IMR-90 (cell line): ENCODE data around the gene TDRD12. TPM values are rescaled to one million over a fixed set of nuclear protein-coding genes. Genes with fewer than 3 reads are reported as not detected.

Source experiments
- ATAC-seq: fragments of 200-7000 bp; cut with Tn5 transposase; 2 replicates; pipeline ENCODE4 v1.9.1; 2020; ENCODE audit warnings: low read depth, mild to moderate bottlenecking, moderate library complexity
- BruUV-seq: library from RNA; stranded (reverse); fragments of 400-500 nt; replicated peaks from 2 replicates; lab custom pipeline; 2021; lab: Mats Ljungman, UMichigan
- CTCF ChIA-PET: fragments of 300-600 bp; formaldehyde crosslinking; extraction: SDS; loops from one replicate; lab custom pipeline; 2021; ENCODE audit warnings: antibody characterized with exemption; lab: Yijun Ruan, JAX
- POLR2A ChIA-PET: fragments of 300-600 bp; sonication (Branson Sonifier 250); formaldehyde crosslinking; loops from one replicate; lab custom pipeline; 2022; ENCODE audit warnings: antibody characterized with exemption; ENCODE audit not compliant: unreplicated experiment; lab: Charles Lee
- DNase-seq: peaks from one replicate; pipeline ENCODE4 v3.0.0; 2013
- H2AFZ ChIP-seq: replicated peaks from 2 replicates; pipeline ENCODE3; 2013; ENCODE audit warnings: low read length, mild to moderate bottlenecking; ENCODE audit not compliant: poor library complexity
- H2AK5ac ChIP-seq: 2 replicates; pipeline ENCODE4 v1.6.1; 2013; ENCODE audit warnings: low read depth, low read length, inconsistent platforms
- H2AK9ac ChIP-seq: replicated peaks from 2 replicates; pipeline ENCODE3; 2013; ENCODE audit warnings: mild to moderate bottlenecking, low read depth, low read length, moderate library complexity; ENCODE audit not compliant: poor library complexity
- H2BK120ac ChIP-seq: 2 replicates; pipeline ENCODE4 v1.6.1; 2013; ENCODE audit warnings: low read depth, low read length, inconsistent platforms
- H2BK15ac ChIP-seq: 3 replicates; pipeline ENCODE4 v1.6.1; 2013; ENCODE audit warnings: low read depth, low read length, inconsistent platforms
- H2BK20ac ChIP-seq: 2 replicates; pipeline ENCODE4 v1.6.1; 2013; ENCODE audit warnings: low read depth, mild to moderate bottlenecking, inconsistent platforms, low read length, moderate library complexity
- H2BK5ac ChIP-seq: 2 replicates; pipeline ENCODE4 v1.6.1; 2013; ENCODE audit warnings: mild to moderate bottlenecking, low read depth, low read length, inconsistent platforms; ENCODE audit not compliant: poor library complexity, severe bottlenecking
- H3K14ac ChIP-seq: replicated peaks from 2 replicates; pipeline ENCODE4 v1.6.1; 2013; ENCODE audit warnings: low read depth, low read length, inconsistent platforms
- H3K18ac ChIP-seq: 2 replicates; pipeline ENCODE4 v1.6.1; 2013; ENCODE audit warnings: low read depth, low read length, control low read depth
- H3K23ac ChIP-seq: 2 replicates; pipeline ENCODE4 v1.6.1; 2013; ENCODE audit warnings: low read depth, low read length, inconsistent platforms
- H3K27ac ChIP-seq: 2 replicates; pipeline ENCODE4 v1.5.1; 2013; ENCODE audit warnings: mild to moderate bottlenecking, control low read depth, low read length; ENCODE audit not compliant: insufficient read depth
- H3K27me3 ChIP-seq: 2 replicates; pipeline ENCODE4 v1.6.1; 2013; ENCODE audit warnings: low read length; ENCODE audit not compliant: control insufficient read depth, insufficient read depth
- H3K36me3 ChIP-seq: 2 replicates; pipeline ENCODE4 v1.6.1; 2013; ENCODE audit warnings: low read length, mixed read lengths; ENCODE audit not compliant: control insufficient read depth, insufficient read depth
- H3K4ac ChIP-seq: 2 replicates; pipeline ENCODE4 v1.6.1; 2013; ENCODE audit warnings: low read depth, low read length, inconsistent platforms
- H3K4me1 ChIP-seq: 2 replicates; pipeline ENCODE4 v1.6.1; 2013; ENCODE audit warnings: low read length, mixed read lengths; ENCODE audit not compliant: control insufficient read depth, insufficient read depth
- H3K4me2 ChIP-seq: 2 replicates; pipeline ENCODE4 v1.6.1; 2013; ENCODE audit warnings: low read depth, mild to moderate bottlenecking, control low read depth, low read length, moderate library complexity
- H3K4me3 ChIP-seq: 2 replicates; pipeline ENCODE4 v1.5.1; 2013; ENCODE audit warnings: low read depth, mild to moderate bottlenecking, control low read depth, low read length, moderate library complexity; ENCODE audit not compliant: insufficient read depth
- H3K56ac ChIP-seq: 2 replicates; pipeline ENCODE4 v1.6.1; 2013; ENCODE audit warnings: low read length, inconsistent platforms; ENCODE audit not compliant: insufficient read depth; ENCODE audit errors: extremely low read depth
- H3K79me1 ChIP-seq, 2 experiments: 2 replicates each; pipeline ENCODE4 v1.6.1; 2013; ENCODE audit warnings: low read length in 2 of 2, inconsistent platforms in 1 of 2, low read depth in 1 of 2
- H3K9ac ChIP-seq: 2 replicates; pipeline ENCODE4 v1.6.1; 2013; ENCODE audit warnings: low read depth, low read length, control low read depth
- H3K9me1 ChIP-seq: 2 replicates; pipeline ENCODE4 v1.6.1; 2013; ENCODE audit warnings: low read length, inconsistent platforms; ENCODE audit not compliant: insufficient read depth
- H3K9me3 ChIP-seq: 2 replicates; pipeline ENCODE4 v1.6.1; 2013; ENCODE audit warnings: low read length; ENCODE audit not compliant: control insufficient read depth, insufficient read depth
- H4K20me1 ChIP-seq: 2 replicates; pipeline ENCODE4 v1.6.1; 2013; ENCODE audit warnings: low read length, inconsistent platforms; ENCODE audit not compliant: insufficient read depth
- H4K5ac ChIP-seq: 2 replicates; pipeline ENCODE4 v1.6.1; 2013; ENCODE audit warnings: mild to moderate bottlenecking, low read depth, low read length, control low read depth
- H4K8ac ChIP-seq, 2 experiments: 2 replicates each; pipeline ENCODE4 v1.6.1; 2013; ENCODE audit warnings: low read depth in 2 of 2, low read length in 2 of 2, control low read depth in 1 of 2, inconsistent platforms in 1 of 2
- H4K91ac ChIP-seq: 2 replicates; pipeline ENCODE4 v1.6.1; 2013; ENCODE audit warnings: low read depth, low read length, inconsistent platforms; ENCODE audit not compliant: insufficient read depth
- CEBPB ChIP-seq: IDR thresholded peaks from 2 replicates; pipeline ENCODE4 v1.6.1; 2012; ENCODE audit warnings: low read depth, low read length, improper control_type of control experiment
- CHD1 ChIP-seq: IDR thresholded peaks from 2 replicates; pipeline ENCODE4 v1.6.1; 2012; ENCODE audit warnings: low read depth, low read length, improper control_type of control experiment
- FOS ChIP-seq: fragments of 150-350 bp; IDR thresholded peaks from 2 replicates; pipeline ENCODE4 v1.6.1; 2016; ENCODE audit warnings: low read depth, low read length
- MAFK ChIP-seq: IDR thresholded peaks from 2 replicates; pipeline ENCODE4 v1.6.1; 2012; ENCODE audit warnings: low read depth, low read length, improper control_type of control experiment
- MXI1 ChIP-seq: IDR thresholded peaks from 2 replicates; pipeline ENCODE4 v1.6.1; 2012; ENCODE audit warnings: low read depth, mild to moderate bottlenecking, low read length, moderate library complexity, borderline replicate concordance
- NFE2L2 ChIP-seq: fragments of 150-350 bp; IDR thresholded peaks from 2 replicates; pipeline ENCODE4 v1.6.1; 2016; ENCODE audit warnings: low read depth, mild to moderate bottlenecking, low read length
- POLR2A ChIP-seq: IDR thresholded peaks from 2 replicates; pipeline ENCODE4 v1.6.1; 2012; ENCODE audit warnings: mild to moderate bottlenecking, low read depth, low read length
- RAD21 ChIP-seq: IDR thresholded peaks from 2 replicates; pipeline ENCODE4 v1.6.1; 2012; ENCODE audit warnings: low read length, improper control_type of control experiment
- RCOR1 ChIP-seq: IDR thresholded peaks from 2 replicates; pipeline ENCODE4 v1.6.1; 2012; ENCODE audit warnings: mild to moderate bottlenecking, low read length, improper control_type of control experiment; ENCODE audit not compliant: insufficient replicate concordance
- RFX5 ChIP-seq: IDR thresholded peaks from 2 replicates; pipeline ENCODE4 v1.8.0; 2012; ENCODE audit warnings: low read depth, mild to moderate bottlenecking, low read length, moderate library complexity
- SMC3 ChIP-seq: fragments of 150-350 bp; IDR thresholded peaks from 2 replicates; pipeline ENCODE4 v1.6.1; 2016; ENCODE audit warnings: low read depth, mild to moderate bottlenecking, antibody characterized with exemption, low read length, moderate library complexity
- WGBS, 2 experiments: methylation state at CpG; one replicate each; pipeline versions ENCODE4 v1.1.5 to v1.1.7; 2013; ENCODE audit warnings: missing lambda C conversion rate in 2 of 2; ENCODE audit not compliant: insufficient read length in 1 of 2; ENCODE audit errors: extremely low coverage in 2 of 2; 5-methylcytosine and 5-hydroxymethylcytosine counted together
- dilution Hi-C: fragments of 300-500 bp; cut with HindIII; formaldehyde crosslinking; loops from one replicate; pipeline ENCODE4 v1.14.3; 2018; ENCODE audit warnings: low sequenced_read_pairs; ENCODE audit not compliant: unreplicated experiment
- in situ Hi-C: fragments of 300-500 bp; cut with MboI; formaldehyde crosslinking; loops from 3 replicates; pipeline ENCODE4 v1.14.3; 2019; ENCODE audit warnings: low sequenced_read_pairs, inconsistent platforms, mixed read lengths
- intact Hi-C: fragments of 100-400 bp; cut with micrococcal nuclease; formaldehyde crosslinking; loops from 2 replicates; pipeline ENCODE4 v1.10.0; 2022
- polyA plus RNA-seq, 3 experiments: library from polyadenylated mRNA; depleted of rRNA; stranded (reverse); fragments of >200 nt; gene quantifications; 2 replicates each; pipeline ENCODE4 v1.2.3, GENCODE V29; 2012; ENCODE audit warnings: low replicate concordance in 1 of 3
- total RNA-seq: library from RNA; depleted of rRNA; stranded (reverse); fragments of >200 nt; gene quantifications from 2 replicates; pipeline ENCODE4 v1.2.3, GENCODE V29; 2012
- TF ChIP-seq, protein P1 (sequence below): fragments of 150-350 bp; IDR thresholded peaks from 2 replicates; pipeline ENCODE4 v1.6.1; 2017; ENCODE audit warnings: mild to moderate bottlenecking, antibody characterized with exemption, low read length, low read depth
- TF ChIP-seq, protein P2 (sequence below): fragments of 150-350 bp; IDR thresholded peaks from 2 replicates; pipeline ENCODE4 v1.6.1; 2016; ENCODE audit warnings: low read depth, mild to moderate bottlenecking, low read length, moderate library complexity, borderline replicate concordance
- TF ChIP-seq, protein P3 (sequence below): conservative IDR thresholded peaks from 2 replicates; pipeline ENCODE4 v1.5.1; 2012; ENCODE audit warnings: mild to moderate bottlenecking, low read depth, low read length, improper control_type of control experiment

Gene TDRD12
- total and polyA plus RNA-seq, 2 of the 4 experiments (the other 2 are of a cell fraction): under 0.01 to 0.07 TPM

DNA sequence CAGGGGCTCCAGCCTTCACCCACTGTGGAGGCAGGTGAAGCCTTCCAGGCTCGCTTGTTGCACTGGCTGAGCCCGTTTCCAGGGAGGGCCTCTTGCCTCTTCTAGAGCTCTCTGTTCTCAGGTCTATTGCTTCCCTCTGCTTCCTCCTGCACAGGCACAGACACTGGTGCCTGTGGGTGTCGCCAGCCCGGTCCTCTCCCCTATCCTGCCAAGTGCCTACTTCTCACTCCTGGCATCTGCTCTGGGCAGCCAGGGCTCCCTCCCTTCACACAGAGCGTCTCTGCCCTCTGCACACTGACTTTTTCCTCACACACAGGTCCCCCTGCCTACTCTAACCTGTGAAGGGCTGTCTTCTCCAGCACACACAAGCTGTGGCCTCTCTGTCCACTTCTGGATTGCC is 89.7 kb downstream of the TDRD12 start:
- no peak overlapping the region for H3K23ac ChIP-seq
- no peaks in the 10 kb centered on the region for H4K20me1 ChIP-seq
- no peak overlapping the region for H4K8ac ChIP-seq
- H2AFZ ChIP-seq: no peak overlapping the region
- H3K18ac ChIP-seq: no peak overlapping the region
- no peaks in the 10 kb centered on the region for H3K9me1 ChIP-seq
- 56% methylated on average over 5 of the region's 5 CpGs; no CpG with 5 or more reads in 1 of the 2 experiments for WGBS, 2 experiments
- intact Hi-C loops: no loop called here
- H2BK5ac ChIP-seq: no peak overlapping the region
- H3K4ac ChIP-seq: no peak overlapping the region
- no peaks in the 10 kb centered on the region for H3K36me3 ChIP-seq
- H3K4me2 ChIP-seq: no peak overlapping the region; the same call in 1 of the 2 replicates
- dilution Hi-C loops: no loop called here
- H3K4me1 ChIP-seq: no peaks in the 10 kb centered on the region
- no TSS peak for BruUV-seq
- H3K56ac ChIP-seq: no peak overlapping the region
- DNase-seq (no peak), ATAC-seq (no peak)
- in situ Hi-C loops: no loop called here
- no peak overlapping the region for H3K27ac ChIP-seq
- ChIA-PET POLR2A (no interaction called here), CTCF (interaction anchor here (0.6 kb wide), 2 partner anchors 10 to 22 kb away, joined by 3 to 4 read pairs; no protein-coding TSS in a partner anchor)
- H3K14ac ChIP-seq: no peak overlapping the region
- no peaks in the 10 kb centered on the region for H3K9me3 ChIP-seq
- H3K27me3 ChIP-seq: peaks cover 5% of the 10 kb centered on the region; the same call in 1 of the 2 replicates
- H2BK20ac ChIP-seq: no peak overlapping the region
- H2BK120ac ChIP-seq: no peak overlapping the region
- TF ChIP-seq, protein P1, sequence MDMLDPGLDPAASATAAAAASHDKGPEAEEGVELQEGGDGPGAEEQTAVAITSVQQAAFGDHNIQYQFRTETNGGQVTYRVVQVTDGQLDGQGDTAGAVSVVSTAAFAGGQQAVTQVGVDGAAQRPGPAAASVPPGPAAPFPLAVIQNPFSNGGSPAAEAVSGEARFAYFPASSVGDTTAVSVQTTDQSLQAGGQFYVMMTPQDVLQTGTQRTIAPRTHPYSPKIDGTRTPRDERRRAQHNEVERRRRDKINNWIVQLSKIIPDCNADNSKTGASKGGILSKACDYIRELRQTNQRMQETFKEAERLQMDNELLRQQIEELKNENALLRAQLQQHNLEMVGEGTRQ: no peak
- no peak for TF ChIP-seq RAD21
- no peak for TF ChIP-seq RCOR1
- TF ChIP-seq MXI1: no peak
- no peak for TF ChIP-seq SMC3
- no peak for TF ChIP-seq RFX5
- TF ChIP-seq CEBPB: no peak
- TF ChIP-seq NFE2L2: no peak
- TF ChIP-seq CHD1: no peak
- TF ChIP-seq, protein P2, sequence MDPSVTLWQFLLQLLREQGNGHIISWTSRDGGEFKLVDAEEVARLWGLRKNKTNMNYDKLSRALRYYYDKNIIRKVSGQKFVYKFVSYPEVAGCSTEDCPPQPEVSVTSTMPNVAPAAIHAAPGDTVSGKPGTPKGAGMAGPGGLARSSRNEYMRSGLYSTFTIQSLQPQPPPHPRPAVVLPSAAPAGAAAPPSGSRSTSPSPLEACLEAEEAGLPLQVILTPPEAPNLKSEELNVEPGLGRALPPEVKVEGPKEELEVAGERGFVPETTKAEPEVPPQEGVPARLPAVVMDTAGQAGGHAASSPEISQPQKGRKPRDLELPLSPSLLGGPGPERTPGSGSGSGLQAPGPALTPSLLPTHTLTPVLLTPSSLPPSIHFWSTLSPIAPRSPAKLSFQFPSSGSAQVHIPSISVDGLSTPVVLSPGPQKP: no peak
- no peak for TF ChIP-seq POLR2A
- TF ChIP-seq MAFK: no peak
- TF ChIP-seq, protein P3, sequence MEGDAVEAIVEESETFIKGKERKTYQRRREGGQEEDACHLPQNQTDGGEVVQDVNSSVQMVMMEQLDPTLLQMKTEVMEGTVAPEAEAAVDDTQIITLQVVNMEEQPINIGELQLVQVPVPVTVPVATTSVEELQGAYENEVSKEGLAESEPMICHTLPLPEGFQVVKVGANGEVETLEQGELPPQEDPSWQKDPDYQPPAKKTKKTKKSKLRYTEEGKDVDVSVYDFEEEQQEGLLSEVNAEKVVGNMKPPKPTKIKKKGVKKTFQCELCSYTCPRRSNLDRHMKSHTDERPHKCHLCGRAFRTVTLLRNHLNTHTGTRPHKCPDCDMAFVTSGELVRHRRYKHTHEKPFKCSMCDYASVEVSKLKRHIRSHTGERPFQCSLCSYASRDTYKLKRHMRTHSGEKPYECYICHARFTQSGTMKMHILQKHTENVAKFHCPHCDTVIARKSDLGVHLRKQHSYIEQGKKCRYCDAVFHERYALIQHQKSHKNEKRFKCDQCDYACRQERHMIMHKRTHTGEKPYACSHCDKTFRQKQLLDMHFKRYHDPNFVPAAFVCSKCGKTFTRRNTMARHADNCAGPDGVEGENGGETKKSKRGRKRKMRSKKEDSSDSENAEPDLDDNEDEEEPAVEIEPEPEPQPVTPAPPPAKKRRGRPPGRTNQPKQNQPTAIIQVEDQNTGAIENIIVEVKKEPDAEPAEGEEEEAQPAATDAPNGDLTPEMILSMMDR: no peak
- no peak for TF ChIP-seq FOS
- no peak overlapping the region for H4K5ac ChIP-seq
- H2AK5ac ChIP-seq: no peak overlapping the region
- H4K91ac ChIP-seq: no peak overlapping the region
- no peak overlapping the region for H2AK9ac ChIP-seq
- H2BK15ac ChIP-seq: no peak overlapping the region
- H3K9ac ChIP-seq: no peak overlapping the region
- H3K79me1 ChIP-seq: no peaks in the 10 kb centered on the region
- no peak overlapping the region for H3K4me3 ChIP-seq
